Stomach (tissue), 9 donors: ENCODE results near the gene CPVL. TPM values are rescaled to one million over a fixed set of nuclear protein-coding genes. Genes with fewer than 3 reads are reported as not detected.
A peak's percentile ranks its signal among the peaks of the same experiment; 100 is the strongest.
"Not testable (repeated sequence)": the region's sequence is repeated elsewhere in the genome, so short reads cannot be mapped to it uniquely, and the experiment has no call there.

Experiments used
- DNase-seq, 2 donors: peaks; one replicate each; pipeline versions ENCODE4 v3.0.0 to v3.0.0-alpha.2; 2013 to 2019
- H3K27ac ChIP-seq, 5 donors: fragments of 200-600 bp in 4 of 5; sonication (generic) in 4 of 5; one replicate each; pipeline ENCODE4 v1.5.1; 2013 to 2019; ENCODE audit warnings: mild to moderate bottlenecking in 1 of 5, moderate library complexity in 1 of 5
- H3K27me3 ChIP-seq, 3 donors: fragments of 200-600 bp; sonication (generic); one replicate each; pipeline ENCODE4 v1.5.1; 2017 to 2019; ENCODE audit warnings: mixed run types in 1 of 3
- H3K36me3 ChIP-seq, 4 donors: fragments of 200-600 bp; sonication (generic); 1 replicate in 3 of 4; 2 replicates in 1 of 4; pipeline ENCODE4 v1.5.1; 2016 to 2019
- H3K4me1 ChIP-seq, 4 donors: fragments of 200-600 bp; sonication (generic); one replicate each; pipeline ENCODE4 v1.5.1; 2016 to 2019
- H3K4me3 ChIP-seq, 4 donors: fragments of 200-600 bp; sonication (generic) in 3 of 4; one replicate each; pipeline ENCODE4 v1.5.1; 2016 to 2019; ENCODE audit warnings: mild to moderate bottlenecking in 1 of 4
- H3K9me3 ChIP-seq, 4 donors: fragments of 200-600 bp; sonication (generic); one replicate each; pipeline ENCODE4 v1.5.1; 2016 to 2019
- EP300 ChIP-seq: sonication (generic); formaldehyde crosslinking; IDR thresholded peaks from one replicate; pipeline ENCODE4 v1.6.1; 2017; ENCODE audit warnings: antibody characterized with exemption
- POLR2A ChIP-seq, 4 donors: fragments of 450-650 bp; IDR thresholded peaks; one replicate each; pipeline ENCODE4 v1.6.1; 2016; ENCODE audit warnings: antibody characterized with exemption in 4 of 4, control low read depth in 2 of 4, mild to moderate bottlenecking in 1 of 4, moderate library complexity in 1 of 4
- POLR2AphosphoS5 ChIP-seq, 3 donors: sonication (generic); formaldehyde crosslinking; IDR thresholded peaks; one replicate each; pipeline ENCODE4 v1.6.1; 2016; ENCODE audit warnings: antibody characterized with exemption in 3 of 3
- WGBS, 5 donors: extraction: QIAGEN DNeasy Blood & Tissue Kit in 3 of 5; methylation state at CpG; one replicate each; pipeline versions ENCODE4 v1.1.5 to v1.1.7; 2013 to 2018; 5-methylcytosine and 5-hydroxymethylcytosine counted together
- intact Hi-C: fragments of 100-400 bp; cut with DNase I; formaldehyde crosslinking; loops from one replicate; pipeline ENCODE4 v1.15.1; 2023; ENCODE audit warnings: low total_unique reads
- polyA plus RNA-seq, 3 donors: library from polyadenylated mRNA; stranded (reverse); fragments of 200-250 nt; gene quantifications; one replicate each; pipeline ENCODE4 v1.2.3, GENCODE V29; 2013
- total RNA-seq, 5 donors: library from RNA; depleted of rRNA; stranded (reverse); fragments of >200 nt; gene quantifications; one replicate each; pipeline versions ENCODE4 v1.1.0 to v1.2.3, GENCODE V29; 2014 to 2016
- TF ChIP-seq, protein P1 (sequence below), 7 experiments: fragments of 450-650 bp in 4 of 7; fragments of 200-600 bp in 3 of 7; sonication (generic) in 3 of 7; IDR thresholded peaks; one replicate each; pipeline ENCODE4 v1.5.1; 2016 to 2019; ENCODE audit warnings: antibody characterized with exemption in 7 of 7, control low read depth in 2 of 7, mild to moderate bottlenecking in 1 of 7
- donor health status: healthy with polysubstance abuse.
- donor health status: Bipolar disorder and iron deficiency.
- donor health status: healthy.

The CPVL gene
- total and polyA plus RNA-seq, 8 donors: 4.1 to 24.3 (median 17.5) TPM; not detected in 3

DNA sequence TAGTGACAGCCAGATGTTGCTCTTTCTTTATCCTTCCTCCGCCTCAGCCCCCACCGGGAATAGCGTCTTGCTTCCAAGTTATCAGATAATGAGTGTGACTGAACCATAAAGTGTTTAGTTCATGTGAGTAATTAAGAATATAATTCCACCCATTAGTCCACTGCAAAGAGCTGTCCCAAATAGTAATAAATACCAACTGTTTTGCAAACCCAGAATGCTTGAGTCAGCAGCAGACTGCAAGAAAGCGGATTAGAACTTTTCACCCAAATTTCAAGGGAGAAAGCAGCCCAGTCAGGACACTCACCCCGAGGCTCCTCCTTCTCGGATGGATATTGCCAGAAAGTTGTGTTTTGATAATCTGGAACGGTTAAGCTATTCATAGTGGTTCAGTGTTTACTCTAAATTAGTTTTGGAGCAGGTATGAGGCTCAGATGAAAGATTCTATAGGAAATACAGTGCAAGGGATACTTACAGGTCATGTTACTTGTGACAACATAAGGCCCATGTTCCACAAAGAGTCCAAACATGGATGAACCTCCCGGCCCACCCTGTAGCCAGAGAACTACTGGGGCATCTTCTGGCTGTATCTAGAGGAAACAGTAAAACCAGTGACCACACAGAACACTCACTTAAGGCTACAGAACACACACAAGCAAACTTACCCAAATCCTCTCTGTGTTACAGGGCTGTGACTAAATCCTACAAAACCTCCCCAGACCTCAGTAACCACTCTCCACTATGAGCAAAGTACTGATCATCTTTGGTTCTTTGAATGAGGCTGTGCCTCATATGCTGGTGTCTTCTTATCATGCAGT lies 50.5 kb downstream of the CPVL start:
- Histone ChIP-seq H3K9me3 (no peaks in the 10 kb centered on the region), H3K36me3 (no peaks in the 10 kb centered on the region), H3K27ac (peak overlapping the region in 1 of 5 donors; percentile 10), H3K4me3 (no peak overlapping the region), H3K4me1 (peaks cover 6 to 23% (median 12%) of the 10 kb centered on the region in 4 donors), H3K27me3 (no peaks in the 10 kb centered on the region)
- DNase-seq: no peak
- TF ChIP-seq EP300 (no peak), POLR2A (IDR thresholded peaks at IDR 0.05) (no peak), POLR2AphosphoS5 (IDR thresholded peaks at IDR 0.05) (no peak)
- TF ChIP-seq, protein P1, sequence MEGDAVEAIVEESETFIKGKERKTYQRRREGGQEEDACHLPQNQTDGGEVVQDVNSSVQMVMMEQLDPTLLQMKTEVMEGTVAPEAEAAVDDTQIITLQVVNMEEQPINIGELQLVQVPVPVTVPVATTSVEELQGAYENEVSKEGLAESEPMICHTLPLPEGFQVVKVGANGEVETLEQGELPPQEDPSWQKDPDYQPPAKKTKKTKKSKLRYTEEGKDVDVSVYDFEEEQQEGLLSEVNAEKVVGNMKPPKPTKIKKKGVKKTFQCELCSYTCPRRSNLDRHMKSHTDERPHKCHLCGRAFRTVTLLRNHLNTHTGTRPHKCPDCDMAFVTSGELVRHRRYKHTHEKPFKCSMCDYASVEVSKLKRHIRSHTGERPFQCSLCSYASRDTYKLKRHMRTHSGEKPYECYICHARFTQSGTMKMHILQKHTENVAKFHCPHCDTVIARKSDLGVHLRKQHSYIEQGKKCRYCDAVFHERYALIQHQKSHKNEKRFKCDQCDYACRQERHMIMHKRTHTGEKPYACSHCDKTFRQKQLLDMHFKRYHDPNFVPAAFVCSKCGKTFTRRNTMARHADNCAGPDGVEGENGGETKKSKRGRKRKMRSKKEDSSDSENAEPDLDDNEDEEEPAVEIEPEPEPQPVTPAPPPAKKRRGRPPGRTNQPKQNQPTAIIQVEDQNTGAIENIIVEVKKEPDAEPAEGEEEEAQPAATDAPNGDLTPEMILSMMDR (IDR thresholded peaks at IDR 0.05): no peak
- 45 to 58% (median 55%) methylated on average over 8 of the region's 8 CpGs for WGBS, 5 donors
- intact Hi-C loops: no loop called here

DNA sequence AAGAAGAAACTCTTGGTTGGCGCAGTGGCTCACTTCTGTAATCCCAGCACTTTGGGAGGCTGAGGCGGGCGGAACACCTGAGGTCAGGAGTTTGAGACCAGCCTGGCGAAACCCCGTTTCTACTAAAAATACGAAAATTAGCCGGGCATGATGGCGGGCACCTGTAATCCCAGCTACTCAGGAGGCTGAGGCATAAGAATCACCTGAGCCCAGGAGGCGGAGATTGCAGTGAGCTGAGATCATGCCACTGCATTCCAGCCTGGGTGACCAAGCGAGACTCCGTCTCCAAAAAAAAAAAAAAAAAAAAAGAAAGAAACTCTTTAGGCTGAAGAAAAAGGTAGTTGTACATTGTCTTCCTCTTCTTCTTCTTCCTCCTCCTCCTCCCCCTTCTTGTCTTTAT lies 53.2 kb downstream of the CPVL start:
- H3K27ac ChIP-seq, DNase-seq, H3K27me3 ChIP-seq, intact Hi-C loops, H3K9me3 ChIP-seq, H3K36me3 ChIP-seq, H3K4me3 ChIP-seq: not testable (repeated sequence)
- 96 to 98% (median 97%) methylated on average over 9 to 11 of the region's 11 CpGs for WGBS, 5 donors
- peaks cover 6 to 27% (median 14%) of the 10 kb centered on the region in 4 donors for H3K4me1 ChIP-seq

DNA sequence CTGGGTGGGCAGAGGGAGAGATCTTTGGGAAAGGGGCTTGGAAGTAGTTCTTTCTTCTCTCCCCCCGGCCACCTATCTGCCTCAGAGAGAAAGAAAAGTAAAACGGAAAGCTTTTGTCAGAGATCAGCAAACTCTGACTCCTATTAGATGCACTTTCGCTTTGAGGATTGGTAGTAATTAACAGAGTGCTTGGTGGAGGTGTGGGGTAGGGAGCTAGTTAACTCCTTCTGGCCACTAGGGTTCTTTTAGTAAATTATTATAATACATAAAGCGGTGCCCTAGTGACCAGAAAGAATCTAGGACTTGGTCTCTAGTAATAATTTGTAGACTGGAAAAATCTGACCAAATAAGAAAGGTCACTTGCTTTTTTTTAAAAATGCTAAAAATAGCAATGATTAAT lies 54.6 kb downstream of the CPVL start:
- H3K4me3 ChIP-seq: peak overlapping the region; percentile 33 to 40 (median 38)
- no peaks in the 10 kb centered on the region for H3K9me3 ChIP-seq
- WGBS, 5 donors: 4 to 27% (median 8%) methylated on average over 4 of the region's 4 CpGs
- H3K27me3 ChIP-seq: no peaks in the 10 kb centered on the region
- no peak for TF ChIP-seq POLR2A (IDR thresholded peaks at IDR 0.05)
- TF ChIP-seq, protein P1 (IDR thresholded peaks at IDR 0.05): peak in 1 of 7 experiments; percentile 17
- intact Hi-C loops: no loop called here
- peak overlapping the region; percentile 31 to 80 (median 50) for H3K27ac ChIP-seq
- peak in 1 of 2 donors; percentile 42 for DNase-seq
- peaks cover 8 to 40% (median 20%) of the 10 kb centered on the region in 4 donors for H3K4me1 ChIP-seq
- H3K36me3 ChIP-seq: no peaks in the 10 kb centered on the region

DNA sequence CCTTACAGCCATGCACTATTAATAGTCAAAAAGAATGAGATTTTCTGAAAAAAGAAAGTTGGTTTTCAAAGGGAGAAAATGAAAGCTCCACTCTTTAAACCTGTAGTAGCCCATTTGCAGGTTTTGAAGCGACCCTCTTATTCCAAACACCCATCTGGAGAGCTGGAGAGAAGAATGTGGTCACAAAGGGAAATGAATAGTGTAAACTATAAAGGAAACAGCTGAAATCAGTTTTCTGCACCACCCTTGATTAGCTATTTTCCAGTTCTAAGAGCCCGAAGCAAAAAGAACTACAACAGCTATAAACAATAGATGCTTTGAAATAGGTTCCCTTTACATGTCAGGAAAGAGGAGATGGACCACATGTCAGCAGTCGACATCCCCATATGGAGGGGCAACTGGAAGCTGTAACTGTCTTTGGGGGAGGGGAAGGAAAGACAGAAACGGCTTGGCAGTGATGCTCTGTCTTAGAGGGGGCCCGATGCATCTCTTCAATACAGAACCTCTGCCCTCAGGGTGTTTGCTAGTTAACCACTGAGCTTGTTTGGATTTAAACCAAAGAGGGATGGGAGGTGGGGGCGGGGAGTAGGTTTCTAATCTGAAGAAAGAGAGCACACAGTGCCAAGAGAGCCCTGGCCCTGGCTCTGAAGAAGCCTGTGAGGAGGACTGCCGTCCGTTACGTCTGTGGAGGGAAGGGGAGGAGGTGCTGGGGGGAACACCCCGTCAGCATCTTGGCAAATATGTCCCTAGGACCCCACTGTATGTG lies 55.3 kb downstream of the CPVL start:
- 7 to 18% (median 8%) methylated on average over 10 of the region's 10 CpGs for WGBS, 5 donors

More for the DNA sequence above, 55.3 kb downstream of the CPVL start:
- Histone ChIP-seq H3K4me3 (peak overlapping the region; percentile 33 to 40 (median 38)), H3K27ac (peak overlapping the region; percentile 31 to 80 (median 50)), H3K9me3 (no peaks in the 10 kb centered on the region), H3K4me1 (peaks cover 8 to 46% (median 23%) of the 10 kb centered on the region in 4 donors), H3K27me3 (no peaks in the 10 kb centered on the region), H3K36me3 (no peaks in the 10 kb centered on the region)
- peak; percentile 44 to 75 for DNase-seq
- intact Hi-C loops: no loop called here
- TF ChIP-seq, protein P1 (IDR thresholded peaks at IDR 0.05): no peak
- TF ChIP-seq POLR2AphosphoS5 (IDR thresholded peaks at IDR 0.05): no peak
- TF ChIP-seq EP300: no peak
- TF ChIP-seq POLR2A (IDR thresholded peaks at IDR 0.05): no peak
